ENCODE measurements around the gene SIAH3. TPM values are rescaled to one million over a fixed set of nuclear protein-coding genes. Genes with fewer than 3 reads are reported as not detected.

Gene SIAH3
- total RNA-seq, 1 experiment from 2014 or later, result not detected

DNA sequence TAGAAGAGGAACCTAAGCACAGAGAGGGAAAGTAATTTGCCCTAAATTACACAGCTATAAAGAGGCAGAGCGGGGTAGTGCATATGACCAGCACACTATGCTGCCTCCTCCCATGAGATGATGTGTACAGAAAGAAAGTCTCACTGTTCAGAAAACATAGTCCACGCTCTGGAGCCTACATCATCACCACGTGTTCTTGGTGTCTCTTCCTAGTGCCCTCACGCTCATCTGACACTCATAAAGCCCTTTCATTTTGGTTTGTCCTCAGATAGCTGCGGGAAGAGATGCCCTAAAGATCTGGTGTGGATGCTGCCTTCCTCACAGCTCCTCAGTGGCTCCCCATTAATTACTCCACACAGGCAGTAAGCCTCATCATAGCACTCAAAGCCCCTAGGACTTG lies 27.4 kb upstream of the SIAH3 start:
- DNase-seq, result no peak
- H3K9ac ChIP-seq (ENCODE audit: extremely low read depth, insufficient read length, low read length), result no peak overlapping the region
- no peak overlapping the region for H2AFZ ChIP-seq (ENCODE audit: low read length)
- H3K79me1 ChIP-seq (ENCODE audit: insufficient read depth, low read depth, low read length, poor library complexity, severe bottlenecking), result no peaks in the 10 kb centered on the region
- H2BK120ac ChIP-seq (ENCODE audit: low read depth, low read length, poor library complexity, severe bottlenecking), result no peak overlapping the region
- H4K5ac ChIP-seq (ENCODE audit: insufficient read length, low read depth, low read length), result no peak overlapping the region
- no peak overlapping the region for H3K4ac ChIP-seq (ENCODE audit: low read depth, low read length)
- no peak overlapping the region for H3T11ph ChIP-seq (ENCODE audit: low read length)
- Mint-ChIP-seq H3K36me3 (ENCODE audit: insufficient read depth in 1 of 3, low read depth in 3 of 3) (no peaks in the 10 kb centered on the region), H3K27me3 (ENCODE audit: low read depth) (peaks cover 78% of the 10 kb centered on the region), H3K4me1 (peaks cover 21 to 25% of the 10 kb centered on the region in 2 experiments), H3K4me3 (no peak overlapping the region), H3K9me3 (peaks cover 0 to 6% of the 10 kb centered on the region in 2 experiments; a peak in 1 of 5 replicates), H3K27ac (no peak overlapping the region)
- H3K56ac ChIP-seq (ENCODE audit: insufficient read length, low read depth, low read length), result no peak overlapping the region
- no peaks in the 10 kb centered on the region; the same call in 1 of the 2 replicates for H3K4me1 ChIP-seq (ENCODE audit: insufficient read depth, low read length)
- no peaks in the 10 kb centered on the region for H3K9me3 ChIP-seq (ENCODE audit: control insufficient read depth, low read depth, low read length)
- no peak overlapping the region for H4K91ac ChIP-seq (ENCODE audit: insufficient read length, low read depth, low read length)
- H3K79me2 ChIP-seq (ENCODE audit: insufficient read depth, low read length), result no peaks in the 10 kb centered on the region
- no peak overlapping the region for H4K8ac ChIP-seq (replicated peaks; ENCODE audit: insufficient read length, low read depth, low read length)
- H2BK5ac ChIP-seq (ENCODE audit: insufficient read length, low read length), result no peak overlapping the region
- TF ChIP-seq, protein P1, sequence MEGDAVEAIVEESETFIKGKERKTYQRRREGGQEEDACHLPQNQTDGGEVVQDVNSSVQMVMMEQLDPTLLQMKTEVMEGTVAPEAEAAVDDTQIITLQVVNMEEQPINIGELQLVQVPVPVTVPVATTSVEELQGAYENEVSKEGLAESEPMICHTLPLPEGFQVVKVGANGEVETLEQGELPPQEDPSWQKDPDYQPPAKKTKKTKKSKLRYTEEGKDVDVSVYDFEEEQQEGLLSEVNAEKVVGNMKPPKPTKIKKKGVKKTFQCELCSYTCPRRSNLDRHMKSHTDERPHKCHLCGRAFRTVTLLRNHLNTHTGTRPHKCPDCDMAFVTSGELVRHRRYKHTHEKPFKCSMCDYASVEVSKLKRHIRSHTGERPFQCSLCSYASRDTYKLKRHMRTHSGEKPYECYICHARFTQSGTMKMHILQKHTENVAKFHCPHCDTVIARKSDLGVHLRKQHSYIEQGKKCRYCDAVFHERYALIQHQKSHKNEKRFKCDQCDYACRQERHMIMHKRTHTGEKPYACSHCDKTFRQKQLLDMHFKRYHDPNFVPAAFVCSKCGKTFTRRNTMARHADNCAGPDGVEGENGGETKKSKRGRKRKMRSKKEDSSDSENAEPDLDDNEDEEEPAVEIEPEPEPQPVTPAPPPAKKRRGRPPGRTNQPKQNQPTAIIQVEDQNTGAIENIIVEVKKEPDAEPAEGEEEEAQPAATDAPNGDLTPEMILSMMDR (conservative IDR thresholded peaks at IDR 0.05), result no peak
- H3K23me2 ChIP-seq (ENCODE audit: insufficient read length, low read depth, low read length, poor library complexity, severe bottlenecking), result no peaks in the 10 kb centered on the region
- no peak overlapping the region for H3K4me2 ChIP-seq (ENCODE audit: insufficient read depth, insufficient read length, low read length)
- H3K27ac ChIP-seq (ENCODE audit: insufficient read length, low read depth, low read length), result no peak overlapping the region
- no peaks in the 10 kb centered on the region; the same call in 1 of the 2 replicates for H3K27me3 ChIP-seq (ENCODE audit: insufficient read depth, low read length)
- H2BK12ac ChIP-seq (ENCODE audit: insufficient read length, low read depth, low read length), result no peak overlapping the region
- no peak overlapping the region for H3K14ac ChIP-seq (ENCODE audit: insufficient read depth, low read length)
- no peak overlapping the region for H2BK20ac ChIP-seq (ENCODE audit: low read depth, low read length, poor library complexity, severe bottlenecking)
- no peaks in the 10 kb centered on the region for H4K20me1 ChIP-seq (ENCODE audit: control insufficient read depth, insufficient read depth, insufficient read length)
- H2AK5ac ChIP-seq (ENCODE audit: insufficient read length, low read length), result no peak overlapping the region
- no peak overlapping the region for H3K18ac ChIP-seq (ENCODE audit: insufficient read length, low read depth, low read length)
- H3K23ac ChIP-seq (ENCODE audit: insufficient read length, low read depth, low read length), result no peak overlapping the region
- H2BK15ac ChIP-seq (ENCODE audit: low read depth, low read length), result no peak overlapping the region
- WGBS (ENCODE audit: extremely low coverage, insufficient read length, low lambda C conversion rate), result no CpG with 5 or more reads among the region's 5 CpGs
